ENCODE results near the gene STK25. TPM values are rescaled to one million over a fixed set of nuclear protein-coding genes. Genes with fewer than 3 reads are reported as not detected.

STK25 gene
- total RNA-seq, 6 experiments from 2014 or later, result 51.0 to 99.1 (median 63.5) TPM

GRCh38 chr2:241519669-241520068 lies 11.3 kb upstream of the STK25 start:
- WGBS (ENCODE audit: insufficient coverage, low coverage, low lambda C conversion rate, missing lambda C conversion rate), result 53% methylated on average over 5 of the region's 11 CpGs
- intact Hi-C loops (cut with DNase I), result no loop called here
- H3K9me3 ChIP-seq, result no peaks in the 10 kb centered on the region
- H3K27me3 ChIP-seq, result no peaks in the 10 kb centered on the region
- no peak overlapping the region for H3K4me3 ChIP-seq
- H3K27ac ChIP-seq, result no peak overlapping the region
- no peak for DNase-seq
- no peak for ATAC-seq
- TF ChIP-seq, protein P1, sequence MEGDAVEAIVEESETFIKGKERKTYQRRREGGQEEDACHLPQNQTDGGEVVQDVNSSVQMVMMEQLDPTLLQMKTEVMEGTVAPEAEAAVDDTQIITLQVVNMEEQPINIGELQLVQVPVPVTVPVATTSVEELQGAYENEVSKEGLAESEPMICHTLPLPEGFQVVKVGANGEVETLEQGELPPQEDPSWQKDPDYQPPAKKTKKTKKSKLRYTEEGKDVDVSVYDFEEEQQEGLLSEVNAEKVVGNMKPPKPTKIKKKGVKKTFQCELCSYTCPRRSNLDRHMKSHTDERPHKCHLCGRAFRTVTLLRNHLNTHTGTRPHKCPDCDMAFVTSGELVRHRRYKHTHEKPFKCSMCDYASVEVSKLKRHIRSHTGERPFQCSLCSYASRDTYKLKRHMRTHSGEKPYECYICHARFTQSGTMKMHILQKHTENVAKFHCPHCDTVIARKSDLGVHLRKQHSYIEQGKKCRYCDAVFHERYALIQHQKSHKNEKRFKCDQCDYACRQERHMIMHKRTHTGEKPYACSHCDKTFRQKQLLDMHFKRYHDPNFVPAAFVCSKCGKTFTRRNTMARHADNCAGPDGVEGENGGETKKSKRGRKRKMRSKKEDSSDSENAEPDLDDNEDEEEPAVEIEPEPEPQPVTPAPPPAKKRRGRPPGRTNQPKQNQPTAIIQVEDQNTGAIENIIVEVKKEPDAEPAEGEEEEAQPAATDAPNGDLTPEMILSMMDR (IDR thresholded peaks at IDR 0.05), result no peak
- no peak for TF ChIP-seq POLR2A (IDR thresholded peaks at IDR 0.05)
- no peaks in the 10 kb centered on the region for H3K36me3 ChIP-seq
- H3K4me1 ChIP-seq, result no peaks in the 10 kb centered on the region

- intact Hi-C loops (cut with DNase I), result no loop called here
- no peaks in the 10 kb centered on the region for H3K9me3 ChIP-seq
- 85% methylated on average over 6 of the region's 6 CpGs for WGBS (ENCODE audit: insufficient coverage, low coverage, low lambda C conversion rate, missing lambda C conversion rate)
- no peak overlapping the region for H3K27ac ChIP-seq
- no peaks in the 10 kb centered on the region for H3K27me3 ChIP-seq
- no peak overlapping the region for H3K4me3 ChIP-seq
- DNase-seq (no peak), ATAC-seq (no peak)
- TF ChIP-seq POLR2A (IDR thresholded peaks at IDR 0.05), result no peak
- TF ChIP-seq, protein P1 (IDR thresholded peaks at IDR 0.05), result no peak
- H3K4me1 ChIP-seq, result no peaks in the 10 kb centered on the region
- no peaks in the 10 kb centered on the region for H3K36me3 ChIP-seq
Measured at GRCh38 chr2:241517297-241517696, 8.9 kb upstream of the STK25 start.

DNA sequence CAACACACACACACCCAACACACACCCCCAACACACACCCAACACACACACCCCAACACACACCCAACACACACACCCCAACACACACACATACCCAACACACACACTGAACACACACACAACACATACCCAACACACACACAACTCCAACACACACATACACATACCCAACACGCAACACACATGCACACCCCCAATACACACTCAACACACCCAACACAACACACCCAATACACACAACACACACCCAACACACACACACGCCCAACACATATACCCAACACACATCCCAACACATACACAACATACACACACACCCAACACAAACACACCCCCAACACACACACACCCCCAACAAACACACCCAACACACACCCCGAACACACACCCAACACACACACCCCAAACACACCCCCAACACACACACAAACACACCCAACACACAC lies 8.2 kb upstream of the STK25 start:
- no peaks in the 10 kb centered on the region for H3K4me1 ChIP-seq
- DNase-seq, result no peak
- no peak for ATAC-seq
- no peaks in the 10 kb centered on the region for H3K9me3 ChIP-seq
- H3K36me3 ChIP-seq, result no peaks in the 10 kb centered on the region
- 94% methylated on average over 3 of the region's 3 CpGs for WGBS (ENCODE audit: insufficient coverage, low coverage, low lambda C conversion rate, missing lambda C conversion rate)
- no peaks in the 10 kb centered on the region for H3K27me3 ChIP-seq
- no peak overlapping the region for H3K4me3 ChIP-seq
- intact Hi-C loops (cut with DNase I), result no loop called here
- no peak overlapping the region for H3K27ac ChIP-seq
- TF ChIP-seq, protein P1 (IDR thresholded peaks at IDR 0.05), result no peak
- TF ChIP-seq POLR2A (IDR thresholded peaks at IDR 0.05), result no peak

DNA sequence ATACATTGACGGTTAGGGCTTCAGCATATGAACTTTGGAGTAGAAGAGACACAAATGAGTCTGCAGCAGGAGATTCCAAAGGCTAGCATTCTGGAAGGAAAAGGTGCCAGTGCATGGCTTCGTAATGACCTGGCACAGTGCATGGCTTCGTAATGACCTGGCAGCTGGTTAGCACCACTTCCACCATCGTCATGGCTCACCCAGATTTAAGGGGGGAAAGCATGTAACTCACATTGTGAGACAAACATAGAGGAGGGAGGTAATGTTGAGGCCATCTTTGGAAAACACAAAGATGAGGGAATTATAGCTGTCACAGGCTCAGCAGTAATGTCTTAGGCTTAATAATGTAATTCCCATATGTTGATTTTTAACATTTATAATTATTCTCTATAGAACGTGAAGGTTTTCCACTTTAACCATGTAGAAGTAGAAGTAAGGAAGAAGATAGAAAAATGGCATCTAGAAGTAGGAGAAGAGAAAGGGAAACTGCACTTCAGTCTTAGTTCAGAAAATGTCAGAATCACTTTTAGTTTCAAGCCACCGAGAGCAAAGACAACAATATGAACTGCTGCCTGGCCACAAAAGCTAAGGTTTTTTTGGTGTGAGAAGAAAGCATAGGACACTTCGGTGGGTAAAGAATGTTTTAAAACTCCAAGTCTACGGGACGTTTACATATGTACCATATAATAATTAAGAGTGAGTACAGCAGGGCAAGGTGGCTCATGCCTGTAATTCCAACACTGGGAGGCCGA lies 6.8 kb upstream of the STK25 start:
- Histone ChIP-seq H3K27me3 (no peaks in the 10 kb centered on the region), H3K4me1 (no peaks in the 10 kb centered on the region), H3K9me3 (no peaks in the 10 kb centered on the region), H3K27ac (no peak overlapping the region), H3K4me3 (no peak overlapping the region), H3K36me3 (no peaks in the 10 kb centered on the region)
- no peak for DNase-seq
- 60% methylated on average over 10 of the region's 10 CpGs for WGBS (ENCODE audit: insufficient coverage, low coverage, low lambda C conversion rate, missing lambda C conversion rate)
- TF ChIP-seq, protein P1 (IDR thresholded peaks at IDR 0.05), result no peak
- TF ChIP-seq POLR2A (IDR thresholded peaks at IDR 0.05), result no peak
- intact Hi-C loops (cut with DNase I), result no loop called here
- no peak for ATAC-seq
